Cerebellar cortex (tissue), 1 donor: ENCODE results near the gene PRKAG1.

Source experiments
- DNase-seq: peaks from one replicate; pipeline ENCODE4 v3.0.0-alpha.2; 2015; ENCODE audit warnings: low spot score

PRKAG1 gene

GRCh38 chr12:49031573-49032161 is 13.1 kb upstream of the PRKAG1 start:
- DNase-seq: no peak

- DNase-seq: no peak
Observed at GRCh38 chr12:49030714-49031572, 12.4 kb upstream of the PRKAG1 start.

- DNase-seq: no peak
Observed at GRCh38 chr12:49030119-49030518, 11.5 kb upstream of the PRKAG1 start.

GRCh38 chr12:49028666-49029275 is 10.2 kb upstream of the PRKAG1 start:
- no peak for DNase-seq

- no peak for DNase-seq
Observed at GRCh38 chr12:49027846-49028555, 9.4 kb upstream of the PRKAG1 start.

- DNase-seq: no peak
Observed at GRCh38 chr12:49026678-49027480, 8.3 kb upstream of the PRKAG1 start.

- DNase-seq: no peak
Observed at GRCh38 chr12:49026101-49026500, 7.5 kb upstream of the PRKAG1 start.

GRCh38 chr12:49025463-49025862 is 6.9 kb upstream of the PRKAG1 start:
- DNase-seq: no peak

GRCh38 chr12:49024543-49024942 is 6.0 kb upstream of the PRKAG1 start:
- DNase-seq: no peak

GRCh38 chr12:49023812-49024211 is 5.2 kb upstream of the PRKAG1 start:
- no peak for DNase-seq

- peak; percentile 12 for DNase-seq
Observed at GRCh38 chr12:49022558-49023178, 4.1 kb upstream of the PRKAG1 start.

- no peak for DNase-seq
Observed at GRCh38 chr12:49021292-49021915, 2.8 kb upstream of the PRKAG1 start.

GRCh38 chr12:49020441-49020840 is 1.9 kb upstream of the PRKAG1 start:
- DNase-seq: no peak

- peak; percentile 46 for DNase-seq
Observed at GRCh38 chr12:49019443-49020324, 1.1 kb upstream of the PRKAG1 start.

- DNase-seq: no peak
Observed at GRCh38 chr12:49019120-49019430, 499 bp upstream of the PRKAG1 start.

- no peak for DNase-seq
Observed at GRCh38 chr12:49017891-49018260, 700 bp downstream of the PRKAG1 start.

- no peak for DNase-seq
Observed at GRCh38 chr12:49015196-49015595, 3.4 kb downstream of the PRKAG1 start.

GRCh38 chr12:49014547-49014946 is 4.0 kb downstream of the PRKAG1 start:
- DNase-seq: peak; percentile 29

GRCh38 chr12:49013428-49013827 is 5.1 kb downstream of the PRKAG1 start:
- DNase-seq: no peak

- no peak for DNase-seq
Observed at GRCh38 chr12:49012739-49013138, 5.8 kb downstream of the PRKAG1 start.
